Prostate gland (tissue), 2 donors: ENCODE results near the gene PEX11G.

Experiments
- CTCF ChIP-seq, 4 experiments: fragments of 200-600 bp in 2 of 4; fragments of 450-650 bp in 2 of 4; sonication (generic) in 2 of 4; IDR thresholded peaks; 1 replicate in 3 of 4; 2 replicates in 1 of 4; pipeline ENCODE4 v1.5.1; 2016 to 2019; ENCODE audit warnings: antibody characterized with exemption in 4 of 4, mild to moderate bottlenecking in 2 of 4, moderate library complexity in 2 of 4
- POLR2A ChIP-seq: fragments of 450-650 bp; IDR thresholded peaks from one replicate; pipeline ENCODE4 v1.6.1; 2016; ENCODE audit warnings: antibody characterized with exemption, mild to moderate bottlenecking
- POLR2AphosphoS5 ChIP-seq: sonication (generic); formaldehyde crosslinking; IDR thresholded peaks from one replicate; pipeline ENCODE4 v1.6.1; 2017; ENCODE audit warnings: antibody characterized with exemption

- TF ChIP-seq CTCF (IDR thresholded peaks at IDR 0.05): no peak
- TF ChIP-seq POLR2A: no peak
- TF ChIP-seq POLR2AphosphoS5: no peak
These were observed 13.2 kb downstream of the PEX11G start for GRCh38 chr19:7475665-7476064.
